Osteocyte (in vitro differentiated cells): ENCODE data around the gene NHERF2. TPM values are rescaled to one million over a fixed set of nuclear protein-coding genes. Genes with fewer than 3 reads are reported as not detected.

Experiments
- DNase-seq: peaks from one replicate; pipeline ENCODE4 v3.0.0; 2021; ENCODE audit warnings: mixed read lengths; ENCODE audit not compliant: unreplicated experiment; ENCODE audit errors: extremely low spot score
- H3K27ac Mint-ChIP-seq: one replicate; pipeline ENCODE4 v1.8.0; 2021; ENCODE audit warnings: mild to moderate bottlenecking, mixed read lengths; ENCODE audit not compliant: unreplicated experiment
- H3K27me3 Mint-ChIP-seq: one replicate; pipeline ENCODE4 v1.8.0; 2021; ENCODE audit warnings: mixed read lengths; ENCODE audit not compliant: unreplicated experiment
- H3K36me3 Mint-ChIP-seq: one replicate; pipeline ENCODE4 v1.8.0; 2021; ENCODE audit warnings: mixed read lengths; ENCODE audit not compliant: unreplicated experiment
- H3K4me1 Mint-ChIP-seq: one replicate; pipeline ENCODE4 v1.8.0; 2021; ENCODE audit warnings: mixed read lengths; ENCODE audit not compliant: unreplicated experiment
- H3K4me3 Mint-ChIP-seq: one replicate; pipeline ENCODE4 v1.8.0; 2021; ENCODE audit warnings: mild to moderate bottlenecking, moderate library complexity, mixed read lengths; ENCODE audit not compliant: unreplicated experiment
- H3K9me3 Mint-ChIP-seq: one replicate; pipeline ENCODE4 v1.8.0; 2021; ENCODE audit warnings: mixed read lengths; ENCODE audit not compliant: unreplicated experiment
- total RNA-seq: library from RNA; stranded (reverse); gene quantifications from 2 replicates; pipeline ENCODE4 v1.2.1, GENCODE V29; 2021
- TF ChIP-seq, protein P1 (sequence below): fragments of 200-600 bp; sonication (generic); IDR thresholded peaks from 2 replicates; pipeline ENCODE4 v1.5.0; 2021; ENCODE audit warnings: antibody characterized with exemption, mild to moderate bottlenecking, moderate library complexity

The NHERF2 gene
- total RNA-seq, 1 donor from 2014 or later = 146 TPM

DNA sequence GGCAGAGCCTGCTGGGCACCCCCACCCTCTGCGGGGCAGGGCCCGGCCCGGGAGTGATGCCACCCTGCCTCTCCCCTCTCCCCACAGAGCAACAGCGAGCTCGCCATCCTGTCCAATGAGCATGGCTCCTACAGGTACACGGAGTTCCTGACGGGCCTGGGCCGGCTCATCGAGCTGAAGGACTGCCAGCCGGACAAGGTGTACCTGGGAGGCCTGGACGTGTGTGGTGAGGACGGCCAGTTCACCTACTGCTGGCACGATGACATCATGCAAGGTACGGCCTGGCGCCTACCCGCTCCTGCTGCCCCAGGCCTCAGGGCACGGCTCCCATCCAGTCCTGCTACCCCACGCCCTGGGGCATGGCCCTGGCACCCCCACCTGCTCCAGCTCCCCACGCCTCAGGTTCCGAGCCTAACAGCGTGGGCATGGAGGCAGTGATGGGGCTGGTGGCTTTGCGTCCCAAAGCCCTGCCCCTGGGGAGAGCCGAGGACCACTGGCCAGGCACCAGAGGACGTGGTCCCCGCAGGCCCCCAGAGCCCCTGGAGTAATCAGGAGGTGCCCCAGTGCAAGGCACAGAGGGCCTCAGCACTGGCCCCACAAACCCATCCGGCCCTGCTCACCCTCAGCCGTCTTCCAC is 59.5 kb downstream of the NHERF2 start:
- H3K27me3 Mint-ChIP-seq = no peaks in the 10 kb centered on the region
- no peak overlapping the region for H3K27ac Mint-ChIP-seq
- TF ChIP-seq, protein P1, sequence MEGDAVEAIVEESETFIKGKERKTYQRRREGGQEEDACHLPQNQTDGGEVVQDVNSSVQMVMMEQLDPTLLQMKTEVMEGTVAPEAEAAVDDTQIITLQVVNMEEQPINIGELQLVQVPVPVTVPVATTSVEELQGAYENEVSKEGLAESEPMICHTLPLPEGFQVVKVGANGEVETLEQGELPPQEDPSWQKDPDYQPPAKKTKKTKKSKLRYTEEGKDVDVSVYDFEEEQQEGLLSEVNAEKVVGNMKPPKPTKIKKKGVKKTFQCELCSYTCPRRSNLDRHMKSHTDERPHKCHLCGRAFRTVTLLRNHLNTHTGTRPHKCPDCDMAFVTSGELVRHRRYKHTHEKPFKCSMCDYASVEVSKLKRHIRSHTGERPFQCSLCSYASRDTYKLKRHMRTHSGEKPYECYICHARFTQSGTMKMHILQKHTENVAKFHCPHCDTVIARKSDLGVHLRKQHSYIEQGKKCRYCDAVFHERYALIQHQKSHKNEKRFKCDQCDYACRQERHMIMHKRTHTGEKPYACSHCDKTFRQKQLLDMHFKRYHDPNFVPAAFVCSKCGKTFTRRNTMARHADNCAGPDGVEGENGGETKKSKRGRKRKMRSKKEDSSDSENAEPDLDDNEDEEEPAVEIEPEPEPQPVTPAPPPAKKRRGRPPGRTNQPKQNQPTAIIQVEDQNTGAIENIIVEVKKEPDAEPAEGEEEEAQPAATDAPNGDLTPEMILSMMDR = no peak
- peaks cover 12% of the 10 kb centered on the region for H3K36me3 Mint-ChIP-seq
- peaks cover 8% of the 10 kb centered on the region for H3K4me1 Mint-ChIP-seq
- no peak for DNase-seq
- H3K9me3 Mint-ChIP-seq = no peaks in the 10 kb centered on the region
- H3K4me3 Mint-ChIP-seq = no peak overlapping the region

- H3K27ac Mint-ChIP-seq = no peak overlapping the region
Measured at GRCh38 chr16:2086812-2087747, 60.4 kb downstream of the NHERF2 start.

GRCh38 chr16:2087748-2088631 is 61.3 kb downstream of the NHERF2 start:
- TF ChIP-seq, protein P1 = no peak
- Mint-ChIP-seq H3K4me1 (peaks cover 8% of the 10 kb centered on the region), H3K27ac (no peak overlapping the region), H3K9me3 (no peaks in the 10 kb centered on the region), H3K27me3 (no peaks in the 10 kb centered on the region), H3K4me3 (no peak overlapping the region), H3K36me3 (peaks cover 10% of the 10 kb centered on the region)
- DNase-seq = no peak

More at GRCh38 chr16:2086812-2087747, 60.4 kb downstream of the NHERF2 start:
- Mint-ChIP-seq H3K36me3 (peaks cover 14% of the 10 kb centered on the region), H3K9me3 (no peaks in the 10 kb centered on the region), H3K4me3 (no peak overlapping the region), H3K4me1 (peaks cover 8% of the 10 kb centered on the region), H3K27me3 (no peaks in the 10 kb centered on the region)
- TF ChIP-seq, protein P1 = no peak
- DNase-seq = no peak

Other genes with a start within 250 kb of the NHERF2 start
- 52.8 and 53.4 TPM in 2 replicates for gene SPSB3, start 244.3 kb upstream of the NHERF2 start, total RNA-seq
- gene NUBP2, start 243.9 kb upstream of the NHERF2 start, total RNA-seq = 55.5 and 56.3 TPM in 2 replicates
- gene IGFALS, start 233.2 kb upstream of the NHERF2 start, total RNA-seq = 0.34 and 0.43 TPM in 2 replicates
- 55.0 and 57.0 TPM in 2 replicates for gene HAGH, start 200.1 kb upstream of the NHERF2 start, total RNA-seq
- 25.9 and 29.5 TPM in 2 replicates for gene FAHD1, start 199.7 kb upstream of the NHERF2 start, total RNA-seq
- 0.63 and 1.2 TPM in 2 replicates for gene MEIOB, start 154.7 kb upstream of the NHERF2 start, total RNA-seq
- gene HS3ST6, start 108.5 kb upstream of the NHERF2 start, total RNA-seq = not detected in 2 replicates
- 17.1 and 21.0 TPM in 2 replicates for gene MSRB1, start 83.7 kb upstream of the NHERF2 start, total RNA-seq
- 1.2 TPM in 1 of 2 replicates, not detected in the other for gene RPL3L, start 72.2 kb upstream of the NHERF2 start, total RNA-seq
- 126 TPM in 2 replicates for gene NDUFB10, start 67.4 kb upstream of the NHERF2 start, total RNA-seq
- 2,261 and 2,286 TPM in 2 replicates for gene RPS2, start 62.1 kb upstream of the NHERF2 start, total RNA-seq
- gene RNF151, start 60.0 kb upstream of the NHERF2 start, total RNA-seq = 0.46 TPM in 1 of 2 replicates, not detected in the other
- gene TBL3, start 54.8 kb upstream of the NHERF2 start, total RNA-seq = 29.9 and 32.0 TPM in 2 replicates
- gene NOXO1, start 45.4 kb upstream of the NHERF2 start, total RNA-seq = 0.54 and 0.91 TPM in 2 replicates
- 21.2 and 24.7 TPM in 2 replicates for gene GFER, start 42.7 kb upstream of the NHERF2 start, total RNA-seq
- 0.57 and 0.91 TPM in 2 replicates for gene SYNGR3, start 36.9 kb upstream of the NHERF2 start, total RNA-seq
- 45.4 and 46.9 TPM in 2 replicates for gene ZNF598, start 17.1 kb upstream of the NHERF2 start, total RNA-seq
- gene NPW, start 7.1 kb upstream of the NHERF2 start, total RNA-seq = 4.1 and 4.4 TPM in 2 replicates
- gene NTHL1, start 20.9 kb downstream of the NHERF2 start, total RNA-seq = 22.2 and 24.3 TPM in 2 replicates
- 183 and 194 TPM in 2 replicates for gene TSC2, start 21.1 kb downstream of the NHERF2 start, total RNA-seq
- gene PKD1, start 109.0 kb downstream of the NHERF2 start, total RNA-seq = 169 and 188 TPM in 2 replicates
- 2.0 and 3.4 TPM in 2 replicates for gene RAB26, start 121.7 kb downstream of the NHERF2 start, total RNA-seq
- 78.1 and 84.9 TPM in 2 replicates for gene TRAF7, start 128.9 kb downstream of the NHERF2 start, total RNA-seq
- 2.4 and 3.7 TPM in 2 replicates for gene CASKIN1, start 169.7 kb downstream of the NHERF2 start, total RNA-seq
- gene MLST8, start 178.6 kb downstream of the NHERF2 start, total RNA-seq = 57.6 and 60.2 TPM in 2 replicates
- 6.6 and 10.1 TPM in 2 replicates for gene BRICD5, start 184.0 kb downstream of the NHERF2 start, total RNA-seq
- gene PGP, start 187.9 kb downstream of the NHERF2 start, total RNA-seq = 14.1 and 15.0 TPM in 2 replicates
- 24.3 and 26.9 TPM in 2 replicates for gene E4F1, start 196.7 kb downstream of the NHERF2 start, total RNA-seq
- gene DNASE1L2, start 209.5 kb downstream of the NHERF2 start, total RNA-seq = 1.2 and 1.7 TPM in 2 replicates
- 46.4 and 48.1 TPM in 2 replicates for gene ECI1, start 224.7 kb downstream of the NHERF2 start, total RNA-seq
- gene RNPS1, start 241.2 kb downstream of the NHERF2 start, total RNA-seq = 140 and 149 TPM in 2 replicates